HEK293 (cell line): Measurements from ENCODE around the gene PHPT1.

ENCODE experiments used
- CTCF ChIA-PET: fragments of 350-600 bp; formaldehyde crosslinking; extraction: SDS; loops from one replicate; lab custom pipeline; 2021; ENCODE audit warnings: antibody characterized with exemption; lab: Yijun Ruan, JAX
- POLR2A ChIA-PET: fragments of 300-600 bp; formaldehyde crosslinking; extraction: SDS; loops from one replicate; lab custom pipeline; 2020; ENCODE audit warnings: antibody characterized with exemption, inconsistent platforms; lab: Yijun Ruan, JAX
- H3K27ac ChIP-seq: fragments of 200-500 bp; sonication (Bioruptor generic); 2 replicates; pipeline ENCODE4 v1.5.1; 2014; ENCODE audit warnings: low read depth, low read length, control low read depth, inconsistent platforms; ENCODE audit errors: extremely low read depth
- H3K36me3 ChIP-seq, 2 experiments: fragments of 200-500 bp in 1 of 2; sonication (Bioruptor generic) in 1 of 2; 1 replicate in 1 of 2; 2 replicates in 1 of 2; pipeline ENCODE4 v1.5.1; 2014 to 2017; ENCODE audit warnings: inconsistent platforms in 2 of 2, low read length in 2 of 2; ENCODE audit not compliant: control insufficient read depth in 2 of 2, insufficient read depth in 1 of 2
- H3K4me1 ChIP-seq: fragments of 200-500 bp; sonication (Bioruptor generic); 2 replicates; pipeline ENCODE4 v1.5.1; 2014; ENCODE audit warnings: mild to moderate bottlenecking, low read length, inconsistent platforms; ENCODE audit not compliant: control insufficient read depth, insufficient read depth
- H3K4me3 ChIP-seq: 2 replicates; pipeline ENCODE4 v1.5.1; 2011; ENCODE audit warnings: low read depth, mild to moderate bottlenecking, control low read depth, low read length, moderate library complexity
- H3K9me3 ChIP-seq: fragments of 200-500 bp; sonication (Bioruptor generic); 2 replicates; pipeline ENCODE4 v1.5.1; 2014; ENCODE audit warnings: low read depth, low read length, inconsistent platforms; ENCODE audit not compliant: control insufficient read depth, insufficient read depth
- BCL11A ChIP-seq: fragments of 450-650 bp; formaldehyde crosslinking; IDR thresholded peaks from 2 replicates; pipeline ENCODE4 v1.5.1; 2016; ENCODE audit warnings: low read depth, missing biosample characterization, missing genetic modification characterization
- GLIS1 ChIP-seq: fragments of 450-650 bp; formaldehyde crosslinking; IDR thresholded peaks from 2 replicates; pipeline ENCODE4 v1.5.1; 2016; ENCODE audit warnings: missing biosample characterization, missing genetic modification characterization
- GLIS2 ChIP-seq: fragments of 450-650 bp; formaldehyde crosslinking; IDR thresholded peaks from 2 replicates; pipeline ENCODE4 v1.5.1; 2016; ENCODE audit warnings: missing biosample characterization, missing genetic modification characterization
- KLF10 ChIP-seq: fragments of 450-650 bp; IDR thresholded peaks from 2 replicates; pipeline ENCODE4 v1.5.1; 2018; ENCODE audit warnings: missing biosample characterization, mild to moderate bottlenecking, missing genetic modification characterization
- KLF8 ChIP-seq: fragments of 450-650 bp; formaldehyde crosslinking; IDR thresholded peaks from 2 replicates; pipeline ENCODE4 v1.5.1; 2016; ENCODE audit warnings: missing biosample characterization, missing genetic modification characterization
- KLF9 ChIP-seq: fragments of 450-650 bp; formaldehyde crosslinking; IDR thresholded peaks from 2 replicates; pipeline ENCODE4 v1.5.1; 2016; ENCODE audit warnings: missing biosample characterization, missing genetic modification characterization, low read depth
- MEIS1 ChIP-seq: sonication (generic); formaldehyde crosslinking; IDR thresholded peaks from 2 replicates; pipeline ENCODE4 v1.8.1; 2022; ENCODE audit warnings: missing genetic modification reagents, mild to moderate bottlenecking, borderline replicate concordance
- SCRT1 ChIP-seq: fragments of 450-650 bp; formaldehyde crosslinking; IDR thresholded peaks from 2 replicates; pipeline ENCODE4 v1.5.1; 2016; ENCODE audit warnings: missing biosample characterization, missing genetic modification characterization, borderline replicate concordance
- SP2 ChIP-seq: fragments of 450-650 bp; formaldehyde crosslinking; IDR thresholded peaks from 2 replicates; pipeline ENCODE4 v1.5.1; 2016; ENCODE audit warnings: missing biosample characterization, missing genetic modification characterization
- TCF7L2 ChIP-seq: IDR thresholded peaks from 2 replicates; pipeline ENCODE4 v1.6.1; 2011; ENCODE audit warnings: low read depth, mild to moderate bottlenecking, inconsistent platforms, low read length, moderate library complexity, borderline replicate concordance
- ZFHX2 ChIP-seq: fragments of 450-650 bp; formaldehyde crosslinking; conservative IDR thresholded peaks from 2 replicates; pipeline ENCODE4 v1.5.1; 2016; ENCODE audit warnings: missing biosample characterization, missing genetic modification characterization
- ZNF114 ChIP-seq: fragments of 450-650 bp; formaldehyde crosslinking; IDR thresholded peaks from 2 replicates; pipeline ENCODE4 v1.5.0; 2017; ENCODE audit warnings: missing biosample characterization, missing genetic modification characterization
- ZNF146 ChIP-seq: fragments of 450-650 bp; formaldehyde crosslinking; IDR thresholded peaks from 2 replicates; pipeline ENCODE4 v1.5.1; 2016; ENCODE audit warnings: missing biosample characterization, missing genetic modification characterization
- ZNF549 ChIP-seq: fragments of 450-650 bp; IDR thresholded peaks from 2 replicates; pipeline ENCODE4 v1.5.1; 2018; ENCODE audit warnings: missing biosample characterization, missing genetic modification characterization, mild to moderate bottlenecking, inconsistent platforms, moderate library complexity
- ZNF561 ChIP-seq: fragments of 450-650 bp; IDR thresholded peaks from 2 replicates; pipeline ENCODE4 v1.5.1; 2018; ENCODE audit warnings: missing biosample characterization, missing genetic modification characterization, borderline replicate concordance
- ZNF629 ChIP-seq: fragments of 450-650 bp; formaldehyde crosslinking; IDR thresholded peaks from 2 replicates; pipeline ENCODE4 v1.5.1; 2017; ENCODE audit warnings: missing biosample characterization, missing genetic modification characterization
- ZNF843 ChIP-seq: fragments of 450-650 bp; formaldehyde crosslinking; IDR thresholded peaks from 2 replicates; pipeline ENCODE4 v1.5.1; 2016; ENCODE audit warnings: missing biosample characterization, missing genetic modification characterization
- TF ChIP-seq, protein P1 (sequence below): fragments of 450-650 bp; formaldehyde crosslinking; IDR thresholded peaks from 2 replicates; pipeline ENCODE4 v1.5.1; 2016; ENCODE audit warnings: missing biosample characterization, missing genetic modification characterization
- TF ChIP-seq, protein P2 (sequence below): fragments of 450-650 bp; formaldehyde crosslinking; IDR thresholded peaks from 2 replicates; pipeline ENCODE4 v1.5.1; 2016; ENCODE audit warnings: missing biosample characterization, missing genetic modification characterization

PHPT1 gene

GRCh38 chr9:136854113-136854841, 5.1 kb downstream of the PHPT1 start:
- Histone ChIP-seq H3K4me3 (no peak overlapping the region), H3K36me3 (peaks cover 0 to 41% of the 10 kb centered on the region in 2 experiments; a peak in 1 of 3 replicates), H3K27ac (no peak overlapping the region), H3K9me3 (no peaks in the 10 kb centered on the region), H3K4me1 (0 out of 2 replicates have a peak, but pooled peaks cover 4% of the 10 kb centered on the region)
- ChIA-PET POLR2A (interaction anchor here (1.3 kb wide), 1 partner anchor 12 kb away, joined by 5 read pairs; the partner anchor contains the start of gene EDF1), CTCF (interaction anchor here (1.0 kb wide), 1 partner anchor 12 kb away, joined by 3 read pairs; the partner anchor contains the start of gene AJM1)
- TF ChIP-seq KLF9 (tag by site-specific recombination): peak; percentile 83
- peak; percentile 70; the same call in 1 of the 2 replicates for TF ChIP-seq KLF8 (tag by site-specific recombination)
- no peak for TF ChIP-seq ZNF114 (tag by site-specific recombination)
- 0 out of 2 replicates have a peak, but pooled peaks have one; percentile 18 for TF ChIP-seq SP2 (tag by site-specific recombination)
- TF ChIP-seq TCF7L2: no peak
- 0 out of 2 replicates have a peak, but pooled peaks have one; percentile 7 for TF ChIP-seq BCL11A (tag by site-specific recombination)
- peak; percentile 40; the same call in 1 of the 2 replicates for TF ChIP-seq GLIS2
- no peak for TF ChIP-seq ZNF549 (tag by site-specific recombination)
- TF ChIP-seq, protein P1, sequence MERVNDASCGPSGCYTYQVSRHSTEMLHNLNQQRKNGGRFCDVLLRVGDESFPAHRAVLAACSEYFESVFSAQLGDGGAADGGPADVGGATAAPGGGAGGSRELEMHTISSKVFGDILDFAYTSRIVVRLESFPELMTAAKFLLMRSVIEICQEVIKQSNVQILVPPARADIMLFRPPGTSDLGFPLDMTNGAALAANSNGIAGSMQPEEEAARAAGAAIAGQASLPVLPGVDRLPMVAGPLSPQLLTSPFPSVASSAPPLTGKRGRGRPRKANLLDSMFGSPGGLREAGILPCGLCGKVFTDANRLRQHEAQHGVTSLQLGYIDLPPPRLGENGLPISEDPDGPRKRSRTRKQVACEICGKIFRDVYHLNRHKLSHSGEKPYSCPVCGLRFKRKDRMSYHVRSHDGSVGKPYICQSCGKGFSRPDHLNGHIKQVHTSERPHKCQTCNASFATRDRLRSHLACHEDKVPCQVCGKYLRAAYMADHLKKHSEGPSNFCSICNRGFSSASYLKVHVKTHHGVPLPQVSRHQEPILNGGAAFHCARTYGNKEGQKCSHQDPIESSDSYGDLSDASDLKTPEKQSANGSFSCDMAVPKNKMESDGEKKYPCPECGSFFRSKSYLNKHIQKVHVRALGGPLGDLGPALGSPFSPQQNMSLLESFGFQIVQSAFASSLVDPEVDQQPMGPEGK (tag by site-specific recombination): peak; percentile 70
- TF ChIP-seq GLIS1 (tag by site-specific recombination): peak; percentile 46
- TF ChIP-seq ZFHX2: peak; percentile 47
- TF ChIP-seq ZNF561 (tag by site-specific recombination): no peak
- TF ChIP-seq MEIS1 (CRISPR knock-in tag): peak; percentile 28; the same call in 1 of the 2 replicates
- peak; percentile 56 for TF ChIP-seq KLF10 (tag by site-specific recombination)
- TF ChIP-seq, all 188 proteins: peak for 10

GRCh38 chr9:136854842-136855460, 5.7 kb downstream of the PHPT1 start:
- peaks cover 0 to 45% of the 10 kb centered on the region in 2 experiments; a peak in 1 of 3 replicates for H3K36me3 ChIP-seq
- TF ChIP-seq SCRT1 (no peak), ZNF629 (tag by site-specific recombination) (no peak), ZNF146 (no peak), ZNF843 (no peak), SP2 (tag by site-specific recombination) (no peak)
- no peak overlapping the region for H3K4me3 ChIP-seq
- H3K4me1 ChIP-seq: 0 out of 2 replicates have a peak, but pooled peaks cover 2% of the 10 kb centered on the region
- no peaks in the 10 kb centered on the region for H3K9me3 ChIP-seq
- ChIA-PET POLR2A (interaction anchor here (0.6 to 1.3 kb wide), 2 partner anchors 11 to 1226 kb away, joined by 3 to 5 read pairs; partner anchors contain the start of gene EDF1), CTCF (no interaction called here)
- no peak overlapping the region for H3K27ac ChIP-seq

GRCh38 chr9:136855461-136856078, 6.4 kb downstream of the PHPT1 start:
- no peak overlapping the region for H3K4me3 ChIP-seq
- TF ChIP-seq GLIS2: 0 out of 2 replicates have a peak, but pooled peaks have one; percentile 24
- TF ChIP-seq, protein P1 (tag by site-specific recombination): peak; percentile 32; the same call in 1 of the 2 replicates
- no peak for TF ChIP-seq ZNF146
- TF ChIP-seq, protein P2, sequence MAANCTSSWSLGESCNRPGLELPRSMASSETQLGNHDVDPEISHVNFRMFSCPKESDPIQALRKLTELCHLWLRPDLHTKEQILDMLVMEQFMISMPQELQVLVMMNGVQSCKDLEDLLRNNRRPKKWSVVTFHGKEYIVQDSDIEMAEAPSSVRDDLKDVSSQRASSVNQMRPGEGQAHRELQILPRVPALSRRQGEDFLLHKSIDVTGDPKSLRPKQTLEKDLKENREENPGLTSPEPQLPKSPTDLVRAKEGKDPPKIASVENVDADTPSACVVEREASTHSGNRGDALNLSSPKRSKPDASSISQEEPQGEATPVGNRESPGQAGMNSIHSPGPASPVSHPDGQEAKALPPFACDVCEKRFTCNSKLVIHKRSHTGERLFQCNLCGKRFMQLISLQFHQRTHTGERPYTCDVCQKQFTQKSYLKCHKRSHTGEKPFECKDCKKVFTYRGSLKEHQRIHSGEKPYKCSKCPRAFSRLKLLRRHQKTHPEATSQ (tag by site-specific recombination): no peak
- TF ChIP-seq, all 188 proteins: peak for 2
- ChIA-PET POLR2A (interaction anchor here (0.6 to 1.3 kb wide), 2 partner anchors 11 to 1225 kb away, joined by 3 to 5 read pairs; partner anchors contain the start of gene EDF1), CTCF (no interaction called here)
- no peak overlapping the region for H3K27ac ChIP-seq
- H3K36me3 ChIP-seq: peaks cover 0 to 43% of the 10 kb centered on the region in 2 experiments; a peak in 1 of 3 replicates
- no peaks in the 10 kb centered on the region for H3K4me1 ChIP-seq
- no peaks in the 10 kb centered on the region for H3K9me3 ChIP-seq
